ENCODE data around the gene KIRREL3.

KIRREL3 gene

DNA sequence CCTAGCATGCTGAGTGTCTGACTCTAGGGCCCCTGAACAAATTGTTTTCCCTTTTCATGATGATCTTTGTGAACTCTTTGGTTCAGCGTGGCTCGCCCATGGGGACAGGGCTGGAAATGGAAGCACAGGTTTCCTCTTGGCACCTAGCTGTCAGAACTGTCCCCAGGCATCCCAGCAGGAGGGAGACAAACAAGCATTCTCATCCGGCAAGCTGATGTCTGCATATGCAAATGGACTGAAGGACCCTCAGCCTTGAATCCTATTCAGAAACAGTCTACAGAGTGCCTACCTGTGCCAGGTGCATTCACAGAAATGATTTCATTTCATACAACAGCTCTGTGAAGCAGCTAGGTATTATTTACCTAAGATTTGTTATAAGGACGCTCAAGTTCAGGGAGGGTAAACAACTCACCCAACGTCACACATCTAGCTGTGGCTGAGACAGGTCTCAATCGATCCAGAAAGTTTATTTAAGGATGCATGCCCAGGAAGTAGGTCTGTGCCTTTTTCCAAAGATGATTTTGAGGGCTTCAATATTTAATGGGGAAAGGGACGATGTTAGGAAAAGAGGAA, 176.4 kb downstream of the KIRREL3 start:
- in situ Hi-C loops (cut with MboI; ENCODE audit: low pct_unique_long_range_greater_than_20kb, low sequenced_read_pairs, unreplicated experiment): no loop called here
- TF ChIP-seq, protein P1, sequence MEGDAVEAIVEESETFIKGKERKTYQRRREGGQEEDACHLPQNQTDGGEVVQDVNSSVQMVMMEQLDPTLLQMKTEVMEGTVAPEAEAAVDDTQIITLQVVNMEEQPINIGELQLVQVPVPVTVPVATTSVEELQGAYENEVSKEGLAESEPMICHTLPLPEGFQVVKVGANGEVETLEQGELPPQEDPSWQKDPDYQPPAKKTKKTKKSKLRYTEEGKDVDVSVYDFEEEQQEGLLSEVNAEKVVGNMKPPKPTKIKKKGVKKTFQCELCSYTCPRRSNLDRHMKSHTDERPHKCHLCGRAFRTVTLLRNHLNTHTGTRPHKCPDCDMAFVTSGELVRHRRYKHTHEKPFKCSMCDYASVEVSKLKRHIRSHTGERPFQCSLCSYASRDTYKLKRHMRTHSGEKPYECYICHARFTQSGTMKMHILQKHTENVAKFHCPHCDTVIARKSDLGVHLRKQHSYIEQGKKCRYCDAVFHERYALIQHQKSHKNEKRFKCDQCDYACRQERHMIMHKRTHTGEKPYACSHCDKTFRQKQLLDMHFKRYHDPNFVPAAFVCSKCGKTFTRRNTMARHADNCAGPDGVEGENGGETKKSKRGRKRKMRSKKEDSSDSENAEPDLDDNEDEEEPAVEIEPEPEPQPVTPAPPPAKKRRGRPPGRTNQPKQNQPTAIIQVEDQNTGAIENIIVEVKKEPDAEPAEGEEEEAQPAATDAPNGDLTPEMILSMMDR (IDR thresholded peaks at IDR 0.05; ENCODE audit: extremely low read depth, insufficient read depth, missing control alignments): no peak
- no peak for DNase-seq (ENCODE audit: low spot score)

DNA sequence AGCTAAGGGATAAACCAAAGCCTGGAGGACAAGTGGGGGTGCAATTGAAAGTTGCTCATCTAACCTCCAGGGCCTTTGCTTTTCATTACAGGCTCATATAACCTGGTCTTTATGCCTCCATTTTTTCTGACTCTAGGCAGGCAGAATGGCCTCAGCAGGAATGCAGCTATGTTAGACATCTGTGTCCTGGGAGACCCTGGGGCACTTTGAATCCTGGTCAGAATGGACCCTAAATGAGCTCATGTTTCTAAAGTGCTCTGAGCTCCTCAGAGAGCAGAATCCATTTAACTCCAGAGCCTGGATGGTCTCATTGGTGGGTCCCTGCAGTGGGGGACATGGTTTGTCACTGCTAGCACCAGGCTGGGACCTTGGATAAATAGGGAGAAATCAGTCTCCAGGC, 177.3 kb downstream of the KIRREL3 start:
- TF ChIP-seq, protein P1 (IDR thresholded peaks at IDR 0.05; ENCODE audit: extremely low read depth, insufficient read depth, missing control alignments): no peak
- in situ Hi-C loops (cut with MboI; ENCODE audit: low pct_unique_long_range_greater_than_20kb, low sequenced_read_pairs, unreplicated experiment): no loop called here
- no peak for DNase-seq (ENCODE audit: low spot score)

DNA sequence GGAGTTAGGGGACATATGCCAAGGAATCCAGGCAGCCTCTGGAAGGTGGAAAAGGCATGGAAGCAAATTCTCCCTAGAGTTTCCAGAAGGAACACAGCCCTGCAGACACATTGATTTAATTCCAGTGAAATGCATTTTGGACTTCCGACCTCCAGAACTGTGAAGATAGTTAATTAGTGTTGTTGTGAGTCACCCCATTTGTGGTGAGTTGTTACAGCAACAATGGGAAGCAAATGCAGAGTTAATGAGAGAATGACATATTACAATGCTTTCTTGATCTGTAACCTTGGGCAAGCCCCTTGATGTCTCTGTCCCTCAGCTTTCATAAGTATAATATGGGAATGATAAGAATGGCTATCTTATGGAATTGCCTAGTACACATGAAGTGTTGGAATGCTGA, 178.7 kb downstream of the KIRREL3 start:
- DNase-seq (ENCODE audit: low spot score): no peak
- TF ChIP-seq, protein P1 (IDR thresholded peaks at IDR 0.05; ENCODE audit: extremely low read depth, insufficient read depth, missing control alignments): no peak
- in situ Hi-C loops (cut with MboI; ENCODE audit: low pct_unique_long_range_greater_than_20kb, low sequenced_read_pairs, unreplicated experiment): no loop called here

DNA sequence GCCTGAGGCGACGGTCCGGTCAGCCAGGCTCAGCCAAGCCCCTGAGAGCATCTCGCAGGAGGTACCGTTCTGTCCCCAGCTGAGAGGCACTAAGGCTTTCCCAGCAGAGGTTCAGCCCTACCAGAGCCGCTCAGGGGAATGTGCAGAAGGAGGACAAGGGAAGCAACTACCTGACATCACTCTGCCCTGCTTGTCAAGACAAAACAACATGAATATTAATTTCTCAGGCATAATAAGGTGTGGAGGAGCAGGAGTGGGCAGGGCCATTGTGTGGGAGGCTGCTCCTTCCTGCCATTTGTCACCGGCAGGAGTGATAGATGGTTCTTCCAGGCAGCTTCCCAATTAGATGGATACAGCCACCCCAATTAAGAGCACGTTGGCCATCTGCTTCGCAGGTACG, 181.4 kb downstream of the KIRREL3 start:
- TF ChIP-seq, protein P1 (IDR thresholded peaks at IDR 0.05; ENCODE audit: extremely low read depth, insufficient read depth, missing control alignments): no peak
- no peak for DNase-seq (ENCODE audit: low spot score)
- in situ Hi-C loops (cut with MboI; ENCODE audit: low pct_unique_long_range_greater_than_20kb, low sequenced_read_pairs, unreplicated experiment): no loop called here

DNA sequence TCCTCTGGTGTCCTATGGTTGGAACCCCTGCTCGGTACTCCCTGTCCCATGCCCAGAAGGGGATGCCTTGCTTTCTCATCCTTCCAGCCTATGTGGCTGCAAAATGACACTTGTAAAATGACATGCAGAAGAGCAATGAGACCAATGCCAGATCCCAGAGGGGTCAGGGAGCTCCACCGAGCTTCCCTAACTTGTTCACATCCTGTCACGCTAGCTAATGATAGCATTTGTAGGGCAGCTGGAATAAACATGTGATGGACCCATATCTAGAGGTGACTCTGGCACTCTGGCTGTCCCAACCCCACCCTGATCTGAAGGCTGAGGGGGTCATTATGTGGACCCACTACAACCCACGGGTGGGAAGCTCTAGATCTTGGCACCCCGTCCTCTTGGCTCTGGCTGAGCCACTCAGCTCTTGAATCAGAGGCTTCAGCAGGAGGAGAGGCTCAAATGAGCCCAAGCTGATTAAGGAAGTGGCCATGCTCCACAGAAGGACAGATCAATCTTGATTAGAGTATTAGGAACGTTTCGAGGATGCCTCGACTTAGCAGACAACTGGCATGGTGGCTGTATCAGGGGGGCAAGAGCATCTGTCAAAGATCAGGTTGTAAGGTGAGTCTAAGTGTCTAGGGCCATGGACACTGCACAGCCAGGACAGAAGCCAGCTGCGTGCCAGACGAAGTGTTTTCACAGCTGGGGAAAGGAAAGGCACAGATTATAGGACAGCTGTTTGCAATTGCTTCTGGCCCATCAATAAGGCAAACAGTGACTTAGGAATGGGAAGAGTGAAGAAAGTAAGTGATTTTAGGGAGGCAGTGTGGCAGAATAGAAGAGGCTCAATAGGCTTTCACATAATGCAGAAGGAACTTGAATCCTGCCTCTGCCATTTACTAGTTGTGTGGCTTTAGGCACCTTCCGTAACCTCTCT, 182.8 kb downstream of the KIRREL3 start:
- in situ Hi-C loops (cut with MboI; ENCODE audit: low pct_unique_long_range_greater_than_20kb, low sequenced_read_pairs, unreplicated experiment): no loop called here
- TF ChIP-seq, protein P1 (IDR thresholded peaks at IDR 0.05; ENCODE audit: extremely low read depth, insufficient read depth, missing control alignments): no peak
- DNase-seq (ENCODE audit: low spot score): no peak

DNA sequence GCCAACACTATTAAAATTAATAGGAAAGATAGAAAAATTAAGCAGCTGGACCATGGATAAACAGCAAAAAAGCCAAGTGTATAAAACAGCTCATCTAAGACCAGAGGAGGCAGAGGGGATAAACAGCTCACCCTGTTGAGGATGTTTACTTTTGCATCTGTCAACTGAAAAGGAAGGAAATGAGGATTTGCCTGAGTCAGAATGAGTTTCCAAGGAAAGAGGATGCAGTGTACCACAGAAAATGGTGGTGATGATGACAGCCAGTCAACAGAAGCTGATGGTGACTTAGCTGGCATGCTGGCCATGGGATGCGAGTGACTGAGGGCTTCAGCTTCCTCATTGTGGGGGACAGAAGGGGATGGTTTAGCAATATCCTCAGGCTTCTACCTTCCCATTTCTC, 183.5 kb downstream of the KIRREL3 start:
- in situ Hi-C loops (cut with MboI; ENCODE audit: low pct_unique_long_range_greater_than_20kb, low sequenced_read_pairs, unreplicated experiment): no loop called here
- no peak for DNase-seq (ENCODE audit: low spot score)
- TF ChIP-seq, protein P1 (IDR thresholded peaks at IDR 0.05; ENCODE audit: extremely low read depth, insufficient read depth, missing control alignments): no peak

Data from GM13977 (cell line).